Thyroid gland (tissue), 4 donors: ENCODE measurements around the gene MASP1. TPM values are rescaled to one million over a fixed set of nuclear protein-coding genes. Genes with fewer than 3 reads are reported as not detected.

Source experiments
- DNase-seq, 2 donors: peaks; one replicate each; pipeline ENCODE4 v3.0.0-alpha.2; 2019
- H3K27ac ChIP-seq, 3 donors: fragments of 200-600 bp; sonication (generic); 1 replicate in 2 of 3; 2 replicates in 1 of 3; pipeline ENCODE4 v1.5.1; 2016 to 2019; ENCODE audit warnings: mild to moderate bottlenecking in 1 of 3, moderate library complexity in 1 of 3
- H3K27me3 ChIP-seq: fragments of 200-600 bp; sonication (generic); one replicate; pipeline ENCODE4 v1.5.1; 2019
- H3K36me3 ChIP-seq, 2 donors: fragments of 200-600 bp; sonication (generic); one replicate each; pipeline ENCODE4 v1.5.1; 2016 to 2019
- H3K4me1 ChIP-seq, 2 donors: fragments of 200-600 bp; sonication (generic); one replicate each; pipeline ENCODE4 v1.5.1; 2017 to 2019
- H3K4me3 ChIP-seq, 3 donors: fragments of 200-600 bp; sonication (generic); replicated peaks in 1 of 3; 1 replicate in 2 of 3; 2 replicates in 1 of 3; pipeline ENCODE4 v1.5.1; 2016; ENCODE audit warnings: mild to moderate bottlenecking in 1 of 3
- H3K9me3 ChIP-seq: fragments of 200-600 bp; sonication (generic); one replicate; pipeline ENCODE4 v1.5.1; 2017
- CTCF ChIP-seq, 6 experiments: fragments of 200-600 bp in 3 of 6; fragments of 450-650 bp in 3 of 6; sonication (generic) in 3 of 6; IDR thresholded peaks; one replicate each; pipeline ENCODE4 v1.5.1; 2016 to 2019; ENCODE audit warnings: antibody characterized with exemption in 6 of 6, mild to moderate bottlenecking in 2 of 6, inconsistent platforms in 1 of 6, moderate library complexity in 1 of 6
- POLR2A ChIP-seq, 2 donors: fragments of 450-650 bp; IDR thresholded peaks; one replicate each; pipeline ENCODE4 v1.6.1; 2017; ENCODE audit warnings: antibody characterized with exemption in 2 of 2, mild to moderate bottlenecking in 2 of 2, moderate library complexity in 1 of 2
- WGBS, 2 donors: methylation state at CpG; one replicate each; pipeline ENCODE4 v1.1.5; 2017; 5-methylcytosine and 5-hydroxymethylcytosine counted together
- intact Hi-C: fragments of 100-400 bp; cut with DNase I; formaldehyde crosslinking; loops from one replicate; pipeline ENCODE4 v1.15.1; 2023
- total RNA-seq, 4 donors: library from RNA; depleted of rRNA; stranded (reverse); fragments of >200 nt; gene quantifications; one replicate each; pipeline ENCODE4 v1.2.3, GENCODE V29; 2016

MASP1 gene
- total RNA-seq, 4 donors from 2014 or later: 5.5 to 11.6 (median 7.2) TPM

GRCh38 chr3:187211532-187212195 lies 79.9 kb downstream of the MASP1 start:
- no peaks in the 10 kb centered on the region for H3K9me3 ChIP-seq
- no peaks in the 10 kb centered on the region for H3K36me3 ChIP-seq
- no peak for DNase-seq
- no peak overlapping the region for H3K4me3 ChIP-seq
- intact Hi-C loops: no loop called here
- H3K4me1 ChIP-seq: peaks cover 12 to 23% of the 10 kb centered on the region in 2 donors
- WGBS, 2 donors: 84% methylated on average over 3 of the region's 3 CpGs
- H3K27ac ChIP-seq: no peak overlapping the region
- no peaks in the 10 kb centered on the region for H3K27me3 ChIP-seq
- TF ChIP-seq POLR2A (IDR thresholded peaks at IDR 0.05) (no peak), CTCF (IDR thresholded peaks at IDR 0.05) (no peak)

GRCh38 chr3:187210545-187211327 lies 80.8 kb downstream of the MASP1 start:
- DNase-seq: no peak
- intact Hi-C loops: no loop called here
- TF ChIP-seq POLR2A (IDR thresholded peaks at IDR 0.05) (no peak), CTCF (IDR thresholded peaks at IDR 0.05) (no peak)
- H3K27me3 ChIP-seq: no peaks in the 10 kb centered on the region
- no peak overlapping the region for H3K27ac ChIP-seq
- 75 to 78% methylated on average over 6 of the region's 6 CpGs for WGBS, 2 donors
- no peak overlapping the region for H3K4me3 ChIP-seq
- H3K9me3 ChIP-seq: no peaks in the 10 kb centered on the region
- H3K4me1 ChIP-seq: peaks cover 12 to 23% of the 10 kb centered on the region in 2 donors
- no peaks in the 10 kb centered on the region for H3K36me3 ChIP-seq

GRCh38 chr3:187210091-187210490 lies 81.4 kb downstream of the MASP1 start:
- H3K9me3 ChIP-seq: no peaks in the 10 kb centered on the region
- H3K27me3 ChIP-seq: no peaks in the 10 kb centered on the region
- no peak overlapping the region for H3K4me3 ChIP-seq
- TF ChIP-seq CTCF (IDR thresholded peaks at IDR 0.05) (no peak), POLR2A (IDR thresholded peaks at IDR 0.05) (no peak)
- no peaks in the 10 kb centered on the region for H3K36me3 ChIP-seq
- no peak for DNase-seq
- WGBS, 2 donors: 73 to 83% methylated on average over 1 of the region's 1 CpG
- intact Hi-C loops: no loop called here
- peaks cover 12 to 23% of the 10 kb centered on the region in 2 donors for H3K4me1 ChIP-seq
- H3K27ac ChIP-seq: no peak overlapping the region

- Histone ChIP-seq H3K4me1 (peaks cover 12 to 23% of the 10 kb centered on the region in 2 donors), H3K27ac (no peak overlapping the region)
- intact Hi-C loops: no loop called here
Measured at GRCh38 chr3:187209491-187209890, 82.0 kb downstream of the MASP1 start.

More at GRCh38 chr3:187209491-187209890, 82.0 kb downstream of the MASP1 start:
- Histone ChIP-seq H3K27me3 (no peaks in the 10 kb centered on the region), H3K36me3 (no peaks in the 10 kb centered on the region), H3K9me3 (no peaks in the 10 kb centered on the region), H3K4me3 (no peak overlapping the region)
- TF ChIP-seq POLR2A (IDR thresholded peaks at IDR 0.05): no peak
- no peak for TF ChIP-seq CTCF (IDR thresholded peaks at IDR 0.05)
- no peak for DNase-seq
